H1 (cell line): ENCODE measurements around the gene ANK2.

Experiments used
- CHD2 ChIP-seq: IDR thresholded peaks from 2 replicates; pipeline ENCODE4 v1.6.1; 2012; ENCODE audit warnings: low read length, improper control_type of control experiment
- CTCF ChIP-seq, 3 experiments: IDR thresholded peaks; 1 replicate in 2 of 3; 2 replicates in 1 of 3; pipeline versions ENCODE4 v1.5.1 to v1.6.1; 2011; ENCODE audit warnings: low read length in 3 of 3, mild to moderate bottlenecking in 3 of 3, inconsistent platforms in 2 of 3, low read depth in 1 of 3, moderate library complexity in 1 of 3; ENCODE audit not compliant: insufficient read depth in 1 of 3; ENCODE audit errors: control extremely low read depth in 1 of 3
- EP300 ChIP-seq, 2 experiments: IDR thresholded peaks; 1 replicate in 1 of 2; 2 replicates in 1 of 2; pipeline ENCODE4 v1.6.1; 2011 to 2012; ENCODE audit warnings: low read depth in 2 of 2, low read length in 2 of 2, mild to moderate bottlenecking in 2 of 2, borderline replicate concordance in 1 of 2, inconsistent platforms in 1 of 2, moderate library complexity in 1 of 2
- POLR2A ChIP-seq, 2 experiments: IDR thresholded peaks; 1 replicate in 1 of 2; 2 replicates in 1 of 2; pipeline ENCODE4 v1.6.1; 2011; ENCODE audit warnings: low read depth in 2 of 2, low read length in 2 of 2, mild to moderate bottlenecking in 2 of 2; ENCODE audit errors: control extremely low read depth in 1 of 2
- POLR2AphosphoS5 ChIP-seq: IDR thresholded peaks from 2 replicates; pipeline ENCODE4 v1.6.1; 2011; ENCODE audit warnings: low read depth, low read length

- TF ChIP-seq EP300 (IDR thresholded peaks at IDR 0.05; ENCODE audit: borderline replicate concordance in 1 of 2, low read depth in 2 of 2, low read length in 2 of 2) (no peak), POLR2AphosphoS5 (no peak), CTCF (IDR thresholded peaks at IDR 0.05; ENCODE audit: control extremely low read depth in 1 of 3, insufficient read depth in 1 of 3, low read depth in 1 of 3, low read length in 3 of 3) (no peak), POLR2A (IDR thresholded peaks at IDR 0.05; ENCODE audit: control extremely low read depth in 1 of 2, low read depth in 2 of 2, low read length in 2 of 2) (no peak), CHD2 (no peak)
These were observed 129.6 kb downstream of the ANK2 start for GRCh38 chr4:113179091-113179490.
